Kidney epithelial cell (primary cell): ENCODE results near the gene SEC31B. TPM values are rescaled to one million over a fixed set of nuclear protein-coding genes. Genes with fewer than 3 reads are reported as not detected.

Experiments used
- DNase-seq: peaks from one replicate; pipeline ENCODE4 v3.0.0-alpha.2; 2010; ENCODE audit warnings: low read depth
- H3K27me3 ChIP-seq: 2 replicates; pipeline ENCODE4 v1.6.0; 2011; ENCODE audit warnings: low read length; ENCODE audit not compliant: control insufficient read depth, insufficient read depth
- H3K36me3 ChIP-seq: 2 replicates; pipeline ENCODE4 v1.5.1; 2011; ENCODE audit warnings: low read length; ENCODE audit not compliant: control insufficient read depth, insufficient read depth
- H3K4me3 ChIP-seq: 2 replicates; pipeline ENCODE4 v1.5.1; 2011; ENCODE audit warnings: low read depth, mild to moderate bottlenecking, control low read depth, low read length
- total RNA-seq: library from RNA; depleted of rRNA; stranded (reverse); fragments of >200 nt; gene quantifications from 2 replicates; pipeline ENCODE4 v1.2.3, GENCODE V29; 2015
- TF ChIP-seq, protein P1 (sequence below): IDR thresholded peaks from 2 replicates; pipeline ENCODE4 v1.5.1; 2011; ENCODE audit warnings: mild to moderate bottlenecking, moderate library complexity, low read length, control low read depth, inconsistent platforms; ENCODE audit not compliant: insufficient read depth, poor library complexity, severe bottlenecking

Gene SEC31B
- total RNA-seq, 1 donor from 2014 or later: 2.6 TPM

DNA sequence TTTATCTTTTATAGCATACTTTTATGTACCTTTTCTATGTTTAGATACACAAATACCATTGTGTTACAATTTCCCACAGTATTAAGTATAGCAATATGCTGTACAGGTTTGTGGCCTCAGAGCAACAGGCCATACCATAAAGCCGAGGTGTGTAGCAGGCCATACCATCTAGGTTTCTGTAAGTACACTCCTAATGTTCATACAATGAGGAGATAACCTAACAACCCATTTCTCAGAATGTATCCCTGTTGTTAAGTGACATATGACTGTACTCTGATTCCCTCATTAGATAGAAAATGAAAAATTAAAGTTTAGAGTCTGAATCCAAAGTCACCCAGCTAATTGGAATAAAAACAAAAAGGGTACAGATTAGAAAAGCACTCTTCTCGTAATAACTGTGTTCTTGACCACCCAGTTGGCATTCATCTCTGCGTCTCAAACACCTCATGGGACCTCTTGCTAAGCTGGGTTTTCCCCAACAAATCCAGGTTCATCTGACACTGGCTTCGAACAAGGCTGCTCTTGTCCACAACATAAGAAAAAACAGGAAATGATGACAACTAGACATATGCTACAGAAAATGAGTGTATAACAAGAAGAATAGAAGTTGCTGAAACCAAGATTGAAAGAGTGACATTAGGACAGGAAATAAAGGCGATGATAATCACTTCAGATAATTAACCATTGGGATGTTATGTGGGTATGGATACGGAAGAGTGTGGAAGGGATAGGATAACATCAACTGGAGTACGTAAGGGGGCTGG lies 8.6 kb upstream of the SEC31B start:
- Histone ChIP-seq H3K36me3 (peaks cover 1% of the 10 kb centered on the region), H3K4me3 (peak overlapping the region; percentile 87), H3K27me3 (no peaks in the 10 kb centered on the region)
- no peak for DNase-seq
- TF ChIP-seq, protein P1, sequence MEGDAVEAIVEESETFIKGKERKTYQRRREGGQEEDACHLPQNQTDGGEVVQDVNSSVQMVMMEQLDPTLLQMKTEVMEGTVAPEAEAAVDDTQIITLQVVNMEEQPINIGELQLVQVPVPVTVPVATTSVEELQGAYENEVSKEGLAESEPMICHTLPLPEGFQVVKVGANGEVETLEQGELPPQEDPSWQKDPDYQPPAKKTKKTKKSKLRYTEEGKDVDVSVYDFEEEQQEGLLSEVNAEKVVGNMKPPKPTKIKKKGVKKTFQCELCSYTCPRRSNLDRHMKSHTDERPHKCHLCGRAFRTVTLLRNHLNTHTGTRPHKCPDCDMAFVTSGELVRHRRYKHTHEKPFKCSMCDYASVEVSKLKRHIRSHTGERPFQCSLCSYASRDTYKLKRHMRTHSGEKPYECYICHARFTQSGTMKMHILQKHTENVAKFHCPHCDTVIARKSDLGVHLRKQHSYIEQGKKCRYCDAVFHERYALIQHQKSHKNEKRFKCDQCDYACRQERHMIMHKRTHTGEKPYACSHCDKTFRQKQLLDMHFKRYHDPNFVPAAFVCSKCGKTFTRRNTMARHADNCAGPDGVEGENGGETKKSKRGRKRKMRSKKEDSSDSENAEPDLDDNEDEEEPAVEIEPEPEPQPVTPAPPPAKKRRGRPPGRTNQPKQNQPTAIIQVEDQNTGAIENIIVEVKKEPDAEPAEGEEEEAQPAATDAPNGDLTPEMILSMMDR: no peak

DNA sequence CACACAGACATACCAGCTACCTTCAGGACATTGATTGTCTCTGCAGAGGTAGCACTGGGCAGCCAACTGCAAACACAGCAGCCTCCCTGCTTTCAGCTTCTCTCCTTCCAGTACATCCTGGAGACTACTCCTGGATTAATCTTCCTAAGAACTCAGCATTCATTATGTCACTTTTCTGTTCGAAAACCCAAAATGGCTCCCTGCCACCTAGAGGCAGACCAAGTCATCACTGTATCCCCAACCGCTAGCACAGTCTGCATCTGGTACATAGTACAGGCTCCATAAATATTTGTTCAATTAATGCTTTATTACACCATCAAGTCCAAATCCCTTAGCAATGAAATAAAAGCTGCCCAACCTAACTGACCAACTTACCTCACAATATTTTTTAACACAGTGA lies 5.0 kb upstream of the SEC31B start:
- TF ChIP-seq, protein P1: no peak
- peaks cover 1% of the 10 kb centered on the region for H3K36me3 ChIP-seq
- no peaks in the 10 kb centered on the region for H3K27me3 ChIP-seq
- H3K4me3 ChIP-seq: no peak overlapping the region
- no peak for DNase-seq

DNA sequence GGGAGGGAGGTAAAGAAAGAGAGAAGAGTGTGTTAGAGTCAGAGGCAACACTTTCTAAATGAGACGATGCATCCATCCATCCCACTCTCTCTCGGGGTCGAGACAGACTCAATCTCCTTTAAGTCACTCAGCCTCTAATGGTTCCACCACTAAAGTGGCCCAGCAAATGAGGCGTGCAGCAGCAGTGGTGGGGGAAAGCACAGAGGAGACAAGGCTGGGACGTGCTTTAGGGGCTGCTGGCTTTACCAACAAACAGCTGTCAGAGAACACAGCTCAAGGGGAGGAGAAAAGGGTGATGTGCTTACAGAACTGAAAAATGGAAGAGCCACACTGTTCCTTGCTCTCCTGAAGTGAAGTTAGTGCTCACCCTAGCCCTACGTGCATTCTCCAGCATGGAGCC lies 4.5 kb upstream of the SEC31B start:
- Histone ChIP-seq H3K36me3 (peaks cover 1% of the 10 kb centered on the region), H3K27me3 (peaks cover 3% of the 10 kb centered on the region), H3K4me3 (no peak overlapping the region)
- TF ChIP-seq, protein P1: no peak
- DNase-seq: no peak

DNA sequence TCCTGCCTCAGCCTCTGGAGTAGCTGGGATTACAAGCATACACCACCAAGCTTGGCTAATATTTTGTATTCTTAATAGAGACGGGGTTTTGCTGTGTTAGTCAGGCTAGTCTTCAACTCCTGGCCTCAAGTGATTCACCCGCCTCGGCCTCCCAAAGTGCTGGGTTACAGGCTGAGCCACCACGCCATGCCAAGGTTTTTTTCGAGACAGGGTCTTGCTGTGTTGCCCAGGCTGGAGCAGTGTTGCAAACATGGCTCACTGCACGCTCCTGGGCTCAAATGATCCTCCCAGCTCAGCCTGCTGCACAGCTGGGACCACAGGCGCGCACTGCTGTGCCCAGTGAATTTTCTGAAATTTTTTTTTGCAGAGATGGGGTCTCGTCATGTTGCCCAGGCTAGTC lies 3.3 kb upstream of the SEC31B start:
- no peak for DNase-seq
- H3K4me3 ChIP-seq: no peak overlapping the region
- H3K27me3 ChIP-seq: peaks cover 3% of the 10 kb centered on the region
- TF ChIP-seq, protein P1: no peak
- peaks cover 1% of the 10 kb centered on the region for H3K36me3 ChIP-seq

DNA sequence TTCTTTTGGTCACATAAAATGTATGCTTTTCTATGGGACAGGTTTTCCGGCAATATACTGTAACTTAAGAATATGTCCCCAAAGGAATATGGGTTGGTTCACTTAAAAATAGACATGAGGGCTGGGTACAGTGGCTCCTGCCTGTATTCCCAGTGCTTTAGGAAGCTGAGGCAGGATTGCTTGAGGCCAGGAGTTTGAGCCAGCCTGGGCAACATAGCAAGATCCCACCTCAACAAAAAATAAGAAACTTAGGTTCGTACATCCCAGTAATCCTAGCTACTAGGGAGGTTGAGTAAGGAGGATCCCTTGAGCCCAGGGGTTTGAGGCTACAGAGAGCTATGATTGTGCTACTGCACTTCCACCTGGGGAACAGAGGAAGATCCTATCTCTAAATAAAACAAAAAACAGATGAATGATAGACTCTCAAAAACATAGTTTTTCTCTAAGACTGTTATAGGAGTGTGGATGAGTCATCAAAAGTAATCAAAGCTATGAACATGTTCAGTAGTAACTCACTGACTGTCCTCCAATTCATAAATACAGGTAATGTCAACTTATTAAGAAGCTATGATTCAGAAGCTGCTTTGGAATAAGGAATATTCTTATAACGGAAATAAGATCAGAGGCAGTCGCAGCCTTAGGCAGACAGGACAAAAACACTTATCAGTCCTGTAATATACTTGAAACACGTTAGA lies 2.6 kb upstream of the SEC31B start:
- TF ChIP-seq, protein P1: no peak
- H3K27me3 ChIP-seq: peaks cover 3% of the 10 kb centered on the region
- peaks cover 1% of the 10 kb centered on the region for H3K36me3 ChIP-seq
- H3K4me3 ChIP-seq: no peak overlapping the region
- no peak for DNase-seq
